Stimulated activated CD4-positive, alpha-beta T cell treated with anti-CD3 and anti-CD28 coated beads, Interleukin-15, amount 100 ng/mL, for 24 hours (primary cell): ENCODE data around the gene STEAP1B.
"Not testable (repeated sequence)": the region's sequence is repeated elsewhere in the genome, so short reads cannot be mapped to it uniquely, and the experiment has no call there.

Experiments used
- DNase-seq: peaks from one replicate; pipeline ENCODE4 v3.0.0-alpha.2; 2020

STEAP1B gene

DNA sequence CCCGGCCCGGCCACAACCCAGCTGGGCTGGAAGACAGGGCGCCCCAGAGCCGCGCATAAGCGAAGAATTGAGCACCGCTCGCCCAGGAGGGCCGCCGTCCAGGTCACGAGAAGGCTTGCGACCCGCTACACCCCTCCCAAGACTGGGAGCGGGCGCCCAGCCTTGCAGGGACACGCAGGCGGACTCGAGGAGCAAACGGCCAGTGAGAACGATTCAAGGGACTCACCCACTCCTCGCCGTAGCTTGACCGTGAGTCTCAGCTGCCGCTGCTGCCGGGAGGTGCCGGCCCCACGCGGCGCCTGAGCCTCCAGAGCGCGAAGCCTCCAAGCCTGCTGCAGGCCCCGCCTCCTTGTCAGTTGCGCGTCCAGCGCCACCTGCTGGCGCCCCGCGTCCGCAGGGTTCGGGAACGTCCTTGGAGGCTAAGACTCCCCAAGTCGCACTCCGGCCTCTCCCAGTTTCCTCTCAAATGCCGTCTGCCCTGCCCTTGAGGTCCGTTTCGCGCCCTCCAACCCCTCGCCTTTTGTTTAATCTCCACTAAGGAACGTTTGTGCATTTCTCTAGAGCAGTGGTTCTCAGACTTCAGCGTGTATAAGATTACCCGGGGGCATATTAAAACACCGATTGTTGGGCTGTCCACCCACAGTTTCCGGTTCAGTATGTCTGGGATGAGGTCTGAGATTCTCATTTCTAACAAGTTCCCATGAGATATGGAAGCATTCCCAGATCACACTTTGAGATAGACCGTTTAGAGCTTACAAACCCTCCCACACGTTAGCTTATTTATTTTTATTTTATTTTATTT lies at the start of gene STEAP1B:
Gene STEAP1B, minus strand, starts transcription at position 301 of the 802 bp plus-strand sequence. CDS start 5,333 bp downstream, outside the sequence.
- DNase-seq = peak; percentile 90

DNA sequence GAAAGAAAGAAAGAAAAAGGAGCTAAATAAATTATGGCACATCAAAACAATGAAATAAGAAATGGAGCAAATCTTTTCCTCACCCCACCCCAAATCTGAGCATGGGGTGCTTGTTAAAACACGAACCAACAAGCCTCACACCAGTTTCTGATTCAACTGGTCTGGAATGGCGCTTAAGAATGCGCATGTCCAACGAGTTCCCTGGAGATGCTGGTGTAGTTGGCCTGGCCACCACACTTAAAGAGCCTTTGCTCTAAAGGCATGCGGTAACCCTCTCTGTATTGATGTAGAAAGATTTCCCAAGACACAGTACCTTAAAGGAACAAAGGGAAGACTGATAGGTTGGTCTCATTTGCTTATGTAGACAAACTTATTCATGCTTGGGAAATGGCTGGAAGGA lies 49.1 kb upstream of the STEAP1B start:
- DNase-seq = no peak

- no peak for DNase-seq
Observed at GRCh38 chr7:22548313-22548712, 48.3 kb upstream of the STEAP1B start.

- no peak for DNase-seq
Observed at GRCh38 chr7:22546769-22547168, 46.8 kb upstream of the STEAP1B start.

GRCh38 chr7:22545529-22545928 lies 45.5 kb upstream of the STEAP1B start:
- no peak for DNase-seq

- DNase-seq = no peak
Observed at GRCh38 chr7:22544245-22544644, 44.3 kb upstream of the STEAP1B start.

GRCh38 chr7:22543169-22543568 lies 43.2 kb upstream of the STEAP1B start:
- no peak for DNase-seq

DNA sequence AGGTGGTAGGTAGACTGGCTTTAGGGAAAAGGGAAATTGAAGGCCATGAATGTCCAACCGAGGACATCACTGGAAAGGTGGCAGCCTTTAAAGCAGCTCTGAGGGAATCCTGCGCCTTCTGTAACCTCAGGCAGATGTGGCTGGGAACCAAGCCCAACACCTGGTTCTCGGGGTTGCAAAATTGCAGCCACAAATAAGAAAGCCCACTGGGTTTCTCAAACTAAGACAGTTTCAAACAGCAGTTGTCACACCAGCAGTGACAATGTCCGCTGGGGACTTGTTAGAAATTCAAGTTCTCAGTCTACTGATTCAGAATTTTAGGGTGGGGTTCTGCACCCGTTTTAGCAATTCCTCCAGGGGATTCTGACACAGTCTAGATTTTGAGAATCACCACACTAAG lies 42.7 kb upstream of the STEAP1B start:
- no peak for DNase-seq

- no peak for DNase-seq
Observed at GRCh38 chr7:22542254-22542653, 42.3 kb upstream of the STEAP1B start.

- DNase-seq = no peak
Observed at GRCh38 chr7:22541789-22542188, 41.8 kb upstream of the STEAP1B start.

GRCh38 chr7:22528537-22528936 lies 28.5 kb upstream of the STEAP1B start:
- DNase-seq = not testable (repeated sequence)

DNA sequence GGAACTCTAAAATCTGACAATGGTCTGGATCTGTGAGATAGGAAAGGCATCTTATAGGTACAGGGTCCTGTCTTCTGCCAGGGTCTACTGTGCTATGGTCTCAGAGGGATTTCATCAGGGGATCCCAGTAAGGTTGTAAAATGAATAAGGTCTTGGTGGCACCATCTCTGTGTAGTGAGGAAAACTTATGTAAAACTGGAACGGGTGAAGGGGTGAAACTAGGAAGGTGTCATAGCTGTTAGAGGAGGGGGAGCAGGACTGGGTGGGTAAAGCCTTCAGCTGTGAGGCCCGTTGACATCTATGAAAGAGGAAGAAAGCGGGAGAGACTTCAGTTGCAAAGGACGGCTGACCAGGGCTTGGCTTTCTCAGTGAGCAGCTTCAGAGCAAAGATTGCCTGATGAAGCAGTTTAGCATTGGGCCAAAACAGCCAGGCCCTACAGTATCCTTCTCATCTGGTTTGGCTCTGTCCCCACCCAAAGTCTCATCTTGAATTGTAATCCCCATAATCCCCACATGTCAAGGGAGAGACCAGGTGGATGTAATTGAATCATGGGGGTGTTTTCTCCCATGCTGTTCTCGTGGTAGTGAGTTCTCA lies 24.5 kb upstream of the STEAP1B start:
- DNase-seq = not testable (repeated sequence)

DNA sequence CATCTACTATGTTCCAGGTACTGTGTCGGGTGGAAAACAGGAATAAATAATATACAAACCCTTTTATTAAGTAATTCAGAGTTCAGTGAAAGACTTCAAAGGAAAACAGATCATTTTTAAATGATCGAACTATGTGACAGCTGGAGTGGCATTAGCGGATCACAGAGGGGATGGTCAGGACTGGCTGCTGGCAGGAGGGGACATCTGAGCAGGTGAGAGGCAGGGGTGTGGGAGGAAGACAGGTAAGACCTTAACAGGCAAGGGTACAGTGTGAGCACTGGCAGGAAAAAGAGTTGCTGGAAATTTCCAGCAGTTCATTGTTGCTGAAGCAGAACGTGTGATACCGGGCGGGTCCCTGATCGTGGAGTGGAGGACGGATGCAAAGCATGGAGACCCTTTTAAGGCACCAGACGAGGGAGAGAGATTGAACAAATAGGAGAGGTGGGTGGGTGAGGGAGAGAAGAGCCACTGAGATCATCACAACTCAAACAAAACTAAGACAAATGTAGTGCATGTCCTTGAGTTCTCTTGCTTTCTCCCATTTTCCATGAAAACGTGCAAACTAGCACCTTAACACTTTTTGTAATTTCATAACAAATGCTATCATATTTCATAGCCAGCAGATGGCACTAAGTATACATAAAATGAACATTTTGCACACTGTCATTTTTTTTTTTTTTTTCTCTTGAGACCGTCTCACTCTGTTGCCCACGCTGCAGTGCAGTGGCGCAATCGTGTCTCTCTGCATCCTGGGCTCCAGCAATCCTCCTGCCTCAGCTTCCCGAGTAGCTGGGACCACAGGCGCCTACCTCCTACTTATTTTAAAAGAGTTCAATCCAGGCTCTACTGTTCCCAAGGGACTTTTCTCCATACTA lies 23.7 kb upstream of the STEAP1B start:
- DNase-seq = peak; percentile 33

DNA sequence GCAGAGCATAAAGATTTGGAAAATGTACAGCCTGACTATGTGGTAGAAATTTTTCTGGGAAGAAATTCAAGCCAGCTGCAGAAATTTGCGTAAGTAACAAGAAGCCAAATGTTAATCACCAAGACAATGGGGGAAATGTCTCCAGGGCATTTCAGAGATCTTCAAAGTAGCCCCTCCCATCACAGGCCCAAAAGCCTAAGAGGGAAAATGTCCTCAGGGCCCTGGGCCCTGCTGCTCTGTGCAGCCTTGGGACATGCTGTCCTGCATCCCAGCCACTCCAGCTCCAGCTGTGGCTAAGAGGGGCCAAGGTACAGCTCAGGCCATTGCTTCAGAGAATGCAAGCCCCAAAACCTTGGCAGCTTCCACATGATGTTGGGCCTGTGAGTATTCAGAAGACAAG lies 19.6 kb upstream of the STEAP1B start:
- DNase-seq = not testable (repeated sequence)

DNA sequence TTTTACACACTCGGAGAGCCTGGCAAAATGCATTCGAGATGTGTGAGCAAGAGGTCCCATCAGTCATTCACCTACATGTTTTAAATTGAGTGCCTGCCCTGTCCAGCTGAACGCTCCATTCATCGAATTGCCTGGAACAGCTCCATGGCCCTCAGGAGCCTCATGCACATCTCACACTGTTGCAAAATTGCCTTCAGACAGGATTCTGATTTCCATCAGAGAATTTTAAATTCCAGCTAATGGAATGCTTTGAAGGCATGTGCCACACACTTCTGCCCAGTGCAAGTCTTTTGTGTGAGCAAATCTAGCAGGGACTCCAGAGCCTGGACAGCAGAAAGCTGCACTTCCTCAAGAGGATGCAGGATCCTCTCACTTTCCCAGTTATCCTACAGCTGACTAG lies 17.0 kb upstream of the STEAP1B start:
- DNase-seq = not testable (repeated sequence)

DNA sequence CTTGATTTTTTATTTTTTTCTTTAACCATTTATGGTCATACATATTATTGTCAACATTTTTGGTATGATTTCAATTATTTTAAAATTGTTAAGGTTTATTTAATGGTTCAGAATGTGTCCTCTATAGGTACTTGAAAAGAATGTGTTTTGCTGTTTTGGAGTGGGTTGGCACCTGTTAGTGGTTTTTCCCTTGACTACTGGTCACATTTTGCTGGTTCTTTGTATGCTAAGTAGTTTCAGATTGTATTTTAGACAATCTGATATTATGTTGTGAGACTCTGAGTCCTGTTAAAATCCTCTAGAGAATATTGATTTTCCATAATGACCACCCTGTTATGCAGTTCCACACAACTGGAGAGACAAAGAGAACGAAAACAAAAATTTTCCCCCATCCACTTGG lies 15.0 kb upstream of the STEAP1B start:
- not testable (repeated sequence) for DNase-seq

- not testable (repeated sequence) for DNase-seq
Observed at GRCh38 chr7:22507320-22507719, 7.3 kb upstream of the STEAP1B start.

DNA sequence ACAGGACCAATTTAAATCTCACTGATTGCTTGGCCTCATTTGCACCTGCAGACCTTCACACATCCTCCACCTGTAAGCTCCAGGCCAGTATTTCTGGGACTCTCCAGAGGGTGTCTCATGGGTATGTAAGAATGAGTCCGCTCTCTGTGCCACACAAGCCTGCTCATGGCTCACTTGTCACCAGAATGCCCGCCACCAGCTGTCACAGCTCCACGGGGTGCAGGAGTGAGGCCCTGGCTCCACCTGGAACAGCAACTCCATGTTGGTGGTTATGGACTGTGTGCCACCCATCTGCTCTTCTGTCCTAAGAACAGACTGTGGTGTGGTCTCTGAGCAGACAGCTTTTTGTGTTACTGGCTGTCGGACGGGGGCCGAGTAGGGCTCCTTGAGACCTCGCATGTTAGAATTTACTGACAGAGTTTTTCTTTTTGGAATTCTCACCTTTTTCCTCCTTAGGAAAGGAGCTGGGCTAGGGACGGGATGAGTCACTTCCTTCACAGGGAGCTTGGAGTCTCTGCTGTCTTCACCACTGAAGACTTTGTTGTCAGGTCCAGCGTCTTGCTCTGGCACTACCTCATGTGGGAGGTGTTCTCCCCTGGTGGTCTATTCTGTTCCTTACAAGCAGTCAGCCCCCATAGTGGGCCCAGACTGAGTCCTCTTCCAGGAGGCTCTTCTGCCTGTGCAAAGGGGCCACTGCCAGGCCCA lies 6.5 kb upstream of the STEAP1B start:
- not testable (repeated sequence) for DNase-seq

DNA sequence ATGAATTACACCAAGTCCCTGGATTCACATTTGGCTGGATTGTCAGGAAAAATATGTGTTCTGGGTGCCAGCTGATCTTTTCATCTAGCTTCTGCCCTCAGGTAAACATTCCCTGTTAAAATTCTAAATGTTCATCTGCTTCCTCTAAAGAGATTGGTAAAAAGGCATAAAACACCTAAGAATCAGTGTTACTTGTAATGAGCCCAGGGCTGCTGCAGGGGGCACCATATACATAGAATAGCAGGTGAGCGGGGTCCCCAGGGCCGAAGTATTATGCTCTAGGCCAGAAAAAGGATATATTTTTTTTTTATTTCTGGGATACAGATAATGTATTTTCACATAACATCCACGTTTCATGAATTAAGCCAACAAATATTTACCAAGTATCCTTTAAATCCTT lies 4.5 kb upstream of the STEAP1B start:
- DNase-seq = not testable (repeated sequence)

GRCh38 chr7:22502104-22502503 lies 2.1 kb upstream of the STEAP1B start:
- not testable (repeated sequence) for DNase-seq

- not testable (repeated sequence) for DNase-seq
Observed at GRCh38 chr7:22501336-22501735, 1.3 kb upstream of the STEAP1B start.

GRCh38 chr7:22499044-22499443 lies 944 bp downstream of the STEAP1B start:
- DNase-seq = no peak

- not testable (repeated sequence) for DNase-seq
Observed at GRCh38 chr7:22496912-22497311, 3.1 kb downstream of the STEAP1B start.
